ENCODE data around the gene KCP.

Gene KCP

DNA sequence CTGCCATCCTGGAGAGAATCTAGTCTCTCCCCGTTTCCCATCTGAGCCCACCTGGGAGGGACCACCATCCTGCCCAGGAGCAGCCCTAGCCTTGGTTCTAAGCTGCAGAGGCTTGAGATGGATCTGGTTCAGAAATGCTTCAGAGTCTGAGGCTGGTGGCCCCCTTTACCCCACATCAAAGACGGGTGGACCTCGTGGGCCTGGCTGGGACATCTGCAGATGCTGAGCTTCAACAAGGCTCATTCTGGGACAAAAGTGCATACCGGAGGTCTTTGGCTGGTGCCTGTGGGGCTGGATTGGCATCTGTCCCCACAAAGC, 22.3 kb upstream of the KCP start:
- no peak for DNase-seq (ENCODE audit: low spot score)
- TF ChIP-seq, protein P1, sequence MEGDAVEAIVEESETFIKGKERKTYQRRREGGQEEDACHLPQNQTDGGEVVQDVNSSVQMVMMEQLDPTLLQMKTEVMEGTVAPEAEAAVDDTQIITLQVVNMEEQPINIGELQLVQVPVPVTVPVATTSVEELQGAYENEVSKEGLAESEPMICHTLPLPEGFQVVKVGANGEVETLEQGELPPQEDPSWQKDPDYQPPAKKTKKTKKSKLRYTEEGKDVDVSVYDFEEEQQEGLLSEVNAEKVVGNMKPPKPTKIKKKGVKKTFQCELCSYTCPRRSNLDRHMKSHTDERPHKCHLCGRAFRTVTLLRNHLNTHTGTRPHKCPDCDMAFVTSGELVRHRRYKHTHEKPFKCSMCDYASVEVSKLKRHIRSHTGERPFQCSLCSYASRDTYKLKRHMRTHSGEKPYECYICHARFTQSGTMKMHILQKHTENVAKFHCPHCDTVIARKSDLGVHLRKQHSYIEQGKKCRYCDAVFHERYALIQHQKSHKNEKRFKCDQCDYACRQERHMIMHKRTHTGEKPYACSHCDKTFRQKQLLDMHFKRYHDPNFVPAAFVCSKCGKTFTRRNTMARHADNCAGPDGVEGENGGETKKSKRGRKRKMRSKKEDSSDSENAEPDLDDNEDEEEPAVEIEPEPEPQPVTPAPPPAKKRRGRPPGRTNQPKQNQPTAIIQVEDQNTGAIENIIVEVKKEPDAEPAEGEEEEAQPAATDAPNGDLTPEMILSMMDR (IDR thresholded peaks at IDR 0.05) = no peak
- Histone ChIP-seq H3K27ac (peak overlapping the region in 1 of 2 donors; percentile 10), H3K4me3 (no peak overlapping the region)

DNA sequence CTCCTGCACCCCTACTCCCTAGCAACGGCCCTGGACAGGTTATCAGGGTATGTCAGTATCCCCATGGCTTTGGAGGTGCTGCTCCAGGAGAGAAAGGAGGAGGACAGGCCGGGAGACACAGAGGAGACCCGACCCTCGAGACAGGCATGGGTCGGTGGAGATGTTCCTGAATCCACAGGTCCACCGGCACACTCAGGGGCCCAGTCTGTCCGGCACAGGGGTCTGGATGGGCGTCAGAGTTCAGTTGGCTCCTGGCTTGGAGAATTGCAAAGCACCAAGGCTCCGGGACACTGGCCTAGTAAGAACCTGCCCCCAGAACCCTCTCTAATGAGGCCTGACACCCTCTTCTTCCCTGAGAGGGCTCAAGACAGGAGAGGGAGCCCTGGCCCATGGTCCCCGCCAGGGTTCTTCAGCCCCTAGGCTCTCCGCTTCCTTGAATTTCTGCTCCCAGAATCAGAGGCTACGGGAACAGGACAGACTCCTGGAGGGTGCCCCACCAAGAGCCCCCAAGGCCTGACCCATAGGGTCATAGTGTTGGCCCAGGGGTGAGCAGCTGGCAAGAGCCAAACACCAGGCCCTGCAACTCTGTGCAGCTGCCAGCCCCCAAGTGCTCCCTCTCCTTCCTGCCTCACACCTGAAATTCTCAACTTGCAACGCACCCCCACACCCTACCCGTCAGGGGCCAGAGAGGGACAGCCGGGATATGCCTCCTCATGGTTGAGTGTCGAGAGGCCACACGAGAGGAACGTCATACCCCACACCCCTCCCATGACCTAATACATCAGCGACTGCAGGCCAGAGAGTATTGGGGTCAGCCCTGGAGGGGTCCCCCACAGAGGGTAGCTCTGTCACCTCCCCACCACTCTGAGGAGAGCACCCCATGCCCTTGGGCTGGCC, 21.7 kb upstream of the KCP start:
- Histone ChIP-seq H3K4me3 (no peak overlapping the region), H3K27ac (no peak overlapping the region)
- DNase-seq (ENCODE audit: low spot score) = peak; percentile 68
- TF ChIP-seq, protein P1 (IDR thresholded peaks at IDR 0.05) = no peak

DNA sequence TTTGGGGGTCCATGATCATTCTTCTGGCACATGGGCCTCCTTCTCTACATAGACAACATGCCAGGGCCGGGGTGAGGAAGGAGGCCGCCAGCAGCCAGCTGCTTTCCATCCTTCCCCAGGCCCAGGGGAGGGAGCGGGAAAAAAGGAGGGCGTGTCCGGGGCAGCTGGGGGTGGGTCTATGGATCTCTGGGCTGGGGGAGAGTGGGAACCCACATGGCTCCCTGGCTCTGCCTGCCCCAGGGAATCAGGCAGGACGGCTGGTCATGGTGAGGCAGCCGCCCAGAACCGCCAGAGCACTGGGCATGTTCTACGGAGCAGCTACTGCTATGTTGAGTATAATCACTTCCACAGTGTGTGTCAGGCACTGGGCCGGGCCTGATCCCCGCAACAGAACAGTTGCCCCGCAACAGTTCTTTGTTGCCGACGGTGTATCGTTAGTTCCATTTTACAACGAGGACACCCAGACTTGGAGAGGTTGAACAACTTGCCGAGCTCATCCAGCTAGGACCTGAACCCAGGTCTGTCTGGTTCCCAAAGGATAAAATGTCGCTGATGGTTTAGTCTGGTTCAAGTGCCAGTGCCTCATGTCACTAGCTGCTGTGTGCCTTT, 20.8 kb upstream of the KCP start:
- no peak overlapping the region for H3K4me3 ChIP-seq
- H3K27ac ChIP-seq = no peak overlapping the region
- TF ChIP-seq, protein P1 (IDR thresholded peaks at IDR 0.05) = no peak
- peak; percentile 65 for DNase-seq (ENCODE audit: low spot score)

DNA sequence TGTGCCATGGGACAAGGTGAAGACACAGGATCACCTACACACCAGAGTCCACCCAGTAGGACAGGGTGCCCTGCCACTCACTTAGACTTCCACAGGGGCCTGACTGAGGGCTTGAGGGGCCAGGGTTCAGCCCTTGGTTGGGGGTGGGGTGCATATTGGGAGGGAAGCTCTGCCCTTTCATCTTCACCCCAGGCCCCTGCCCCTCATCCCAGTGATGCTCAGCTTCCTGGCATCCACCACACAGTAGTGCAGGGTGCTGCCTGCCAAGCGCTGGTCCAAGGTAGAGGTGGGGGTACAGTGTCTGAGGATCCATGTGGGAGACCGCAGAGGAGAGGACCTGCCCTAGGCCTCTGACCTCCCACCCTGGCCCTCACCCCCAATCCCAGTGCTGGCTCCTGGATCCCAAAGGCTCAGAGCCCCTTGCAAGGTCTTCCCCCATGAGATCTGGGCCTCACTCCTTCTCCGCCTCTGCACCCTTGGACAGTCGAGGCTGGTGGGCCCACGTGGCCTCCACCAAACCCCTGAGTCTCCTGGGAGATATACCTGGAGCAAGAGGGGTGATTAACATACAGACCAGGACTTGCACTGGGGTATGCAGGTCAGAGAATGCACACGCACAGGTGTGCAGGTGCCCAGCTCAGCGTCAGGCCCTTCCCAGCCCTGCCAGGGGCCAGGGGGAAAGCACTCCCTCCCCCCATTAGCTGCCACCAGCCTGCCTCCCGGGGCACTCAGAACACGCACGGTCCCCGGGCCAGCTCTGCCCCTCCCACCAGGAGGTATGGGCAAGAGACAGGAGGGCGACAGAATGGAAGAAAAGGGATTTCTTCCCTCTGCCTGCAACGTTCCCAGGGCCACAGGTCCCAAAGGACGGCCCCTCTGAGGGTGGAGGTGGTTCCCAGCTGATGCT, 18.6 kb upstream of the KCP start:
- H3K27ac ChIP-seq = no peak overlapping the region
- no peak overlapping the region for H3K4me3 ChIP-seq
- TF ChIP-seq, protein P1 (IDR thresholded peaks at IDR 0.05) = no peak
- DNase-seq (ENCODE audit: low spot score) = peak; percentile 41

DNA sequence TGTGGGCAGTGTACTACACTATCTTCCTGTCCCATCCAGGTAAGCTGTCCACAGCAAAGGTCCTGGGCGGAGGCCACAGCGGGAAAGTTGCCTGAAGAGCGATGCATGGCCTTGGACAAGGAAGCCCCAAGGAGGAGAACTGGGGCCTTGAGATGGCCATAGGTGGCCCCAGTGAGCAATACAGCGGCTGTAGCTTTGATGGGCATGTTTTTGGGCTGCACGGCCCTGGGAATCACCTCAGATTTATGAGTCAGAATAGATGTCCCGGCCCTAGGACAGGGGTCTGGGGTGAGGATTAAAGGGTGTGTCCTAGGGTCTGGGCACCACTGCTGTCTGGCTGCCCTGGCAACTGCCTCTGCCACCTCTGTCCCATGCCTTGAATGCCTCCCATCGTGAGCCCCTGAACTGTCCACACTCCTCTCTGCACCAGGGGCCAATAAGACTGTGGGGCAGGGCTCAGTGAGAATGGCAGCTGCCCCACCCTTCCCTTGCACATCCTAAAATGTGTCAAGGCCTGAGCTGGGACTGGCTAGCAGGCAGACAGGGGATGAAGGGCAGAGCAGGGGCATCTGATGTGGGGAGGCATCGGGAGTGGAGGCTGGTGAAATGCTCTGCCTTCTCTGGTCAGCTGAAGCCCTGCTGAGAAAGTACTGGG, 17.8 kb upstream of the KCP start:
- Histone ChIP-seq H3K27ac (no peak overlapping the region), H3K4me3 (no peak overlapping the region)
- DNase-seq (ENCODE audit: low spot score) = no peak
- TF ChIP-seq, protein P1 (IDR thresholded peaks at IDR 0.05) = no peak

DNA sequence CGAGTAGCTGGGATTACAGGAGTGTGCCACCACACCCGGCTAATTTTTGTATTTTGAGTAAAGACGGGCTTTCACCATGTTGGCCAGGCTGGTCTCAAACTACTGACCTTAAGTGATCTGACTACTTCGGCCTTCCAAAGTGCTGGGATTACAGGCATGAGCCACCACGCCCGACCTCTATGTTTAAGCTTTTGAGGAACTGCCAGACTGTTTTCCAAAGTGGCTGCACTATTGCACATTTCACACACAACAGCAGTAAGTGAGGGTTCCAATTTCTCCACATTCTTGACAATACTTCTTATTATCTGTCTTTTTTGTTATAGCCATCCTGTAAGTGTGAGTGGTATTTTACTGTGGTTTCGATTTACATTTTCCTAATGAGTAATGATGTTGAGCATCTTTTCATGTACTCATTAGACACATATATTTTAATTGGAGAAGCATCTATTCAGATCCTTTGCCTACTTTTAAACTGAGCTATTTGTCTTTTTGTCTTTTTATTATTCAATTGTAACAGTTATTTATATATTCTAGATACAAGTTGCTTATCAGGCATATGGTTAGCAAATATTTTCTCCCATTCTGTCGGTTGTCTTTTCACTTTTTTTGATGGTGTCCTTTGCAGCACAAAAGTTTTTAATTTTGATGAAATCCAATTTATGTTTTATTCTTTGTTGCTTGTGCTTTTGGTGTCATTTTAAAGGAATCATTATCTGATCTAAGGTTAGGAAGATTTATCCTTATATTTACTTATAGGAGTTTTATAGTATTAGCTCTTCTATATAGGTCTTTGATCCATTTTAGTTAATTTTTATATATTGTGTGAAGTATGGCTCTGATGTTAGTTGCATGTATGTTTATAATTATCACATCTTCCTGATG, 14.4 kb upstream of the KCP start:
- no peak for DNase-seq (ENCODE audit: low spot score)
- TF ChIP-seq, protein P1 (IDR thresholded peaks at IDR 0.05) = no peak
- no peak overlapping the region for H3K4me3 ChIP-seq
- H3K27ac ChIP-seq = no peak overlapping the region

Data from coronary artery (tissue), 2 donors.